Endothelial cell of umbilical vein (primary cell): ENCODE data around the gene MAPT. TPM values are rescaled to one million over a fixed set of nuclear protein-coding genes. Genes with fewer than 3 reads are reported as not detected.

Experiments used
- BruUV-seq: library from RNA; stranded (reverse); fragments of 400-500 nt; replicated peaks from 2 replicates; lab custom pipeline; 2021; lab: Mats Ljungman, UMichigan
- CTCF ChIA-PET: fragments of 300-600, 350-600 bp; sonication (Branson Sonifier 250); formaldehyde crosslinking; loops from one replicate; lab custom pipeline; 2021; ENCODE audit warnings: antibody characterized with exemption, inconsistent platforms; lab: Charles Lee
- POLR2A ChIA-PET: fragments of 300-600, 350-600 bp; sonication (Branson Sonifier 250); formaldehyde crosslinking; loops from one replicate; lab custom pipeline; 2021; ENCODE audit warnings: antibody characterized with exemption, inconsistent platforms; lab: Charles Lee
- DNase-seq: peaks from one replicate; pipeline ENCODE4 v3.0.0-alpha.2; 2011; ENCODE audit warnings: low read depth, low spot score
- FAIRE-seq: peaks from 2 replicates; lab custom pipeline; 2011; peaks lifted over from hg19 to GRCh38; lab: Jason Lieb, UNC
- H2AFZ ChIP-seq: 2 replicates; pipeline ENCODE4 v1.6.0; 2012; ENCODE audit warnings: low read depth, low read length, control low read depth, inconsistent platforms
- H3K27ac ChIP-seq: 2 replicates; pipeline ENCODE4 v1.5.1; 2011; ENCODE audit warnings: low read depth, mild to moderate bottlenecking, control low read depth, low read length, moderate library complexity; ENCODE audit not compliant: insufficient read depth
- H3K27me3 ChIP-seq, 2 experiments: 2 replicates each; pipeline versions ENCODE4 v1.6.0 to v1.6.1; 2011; ENCODE audit warnings: low read length in 2 of 2, mixed read lengths in 1 of 2; ENCODE audit not compliant: control insufficient read depth in 2 of 2, insufficient read depth in 2 of 2
- H3K36me3 ChIP-seq, 2 experiments: 2 replicates in 1 of 2; 3 replicates in 1 of 2; pipeline ENCODE4 v1.5.1; 2011; ENCODE audit warnings: low read length in 2 of 2, mild to moderate bottlenecking in 1 of 2, moderate library complexity in 1 of 2; ENCODE audit not compliant: control insufficient read depth in 2 of 2, insufficient read depth in 2 of 2; ENCODE audit errors: extremely low read depth in 1 of 2
- H3K4me1 ChIP-seq: 3 replicates; pipeline ENCODE4 v1.5.1; 2011; ENCODE audit warnings: mild to moderate bottlenecking, low read length; ENCODE audit not compliant: control insufficient read depth, insufficient read depth; ENCODE audit errors: extremely low read depth
- H3K4me2 ChIP-seq: 2 replicates; pipeline ENCODE4 v1.6.1; 2011; ENCODE audit warnings: low read length, control low read depth, mixed read lengths; ENCODE audit not compliant: insufficient read depth
- H3K4me3 ChIP-seq, 3 experiments: fragments of 200-600 bp in 1 of 3; sonication (generic), shearing (Covaris generic) in 1 of 3; replicated peaks in 1 of 3; 2 replicates each; pipeline ENCODE4 v1.5.1; 2011 to 2016; ENCODE audit warnings: control low read depth in 3 of 3, low read length in 3 of 3, mild to moderate bottlenecking in 2 of 3, inconsistent platforms in 1 of 3, low read depth in 1 of 3, moderate library complexity in 1 of 3; ENCODE audit not compliant: insufficient read depth in 1 of 3
- H3K79me2 ChIP-seq: 2 replicates; pipeline ENCODE4 v1.6.0; 2012; ENCODE audit warnings: low read length, inconsistent platforms; ENCODE audit not compliant: control insufficient read depth, insufficient read depth
- H3K9ac ChIP-seq: replicated peaks from 2 replicates; pipeline ENCODE3; 2011; ENCODE audit warnings: low read length, control low read depth; ENCODE audit not compliant: insufficient read depth; ENCODE audit errors: extremely low read depth
- H3K9me1 ChIP-seq: replicated peaks from 3 replicates; pipeline ENCODE4 v1.6.0; 2011; ENCODE audit warnings: mild to moderate bottlenecking, low read length; ENCODE audit not compliant: control insufficient read depth, insufficient read depth; ENCODE audit errors: extremely low read depth
- H3K9me3 ChIP-seq: replicated peaks from 2 replicates; pipeline ENCODE4 v1.5.1; 2012; ENCODE audit warnings: low read length, inconsistent platforms; ENCODE audit not compliant: control insufficient read depth, insufficient read depth
- H4K20me1 ChIP-seq: replicated peaks from 2 replicates; pipeline ENCODE3; 2011; ENCODE audit warnings: mild to moderate bottlenecking, low read length; ENCODE audit not compliant: control insufficient read depth, insufficient read depth; ENCODE audit errors: extremely low read depth
- CTCF ChIP-seq, 2 donors: IDR thresholded peaks; 1 replicate in 1 of 2; 2 replicates in 1 of 2; pipeline ENCODE4 v1.5.1; 2011; ENCODE audit warnings: low read length in 2 of 2, mild to moderate bottlenecking in 2 of 2, moderate library complexity in 2 of 2, control low read depth in 1 of 2, inconsistent platforms in 1 of 2, low read depth in 1 of 2; ENCODE audit not compliant: insufficient read depth in 1 of 2; ENCODE audit errors: extremely low read depth in 1 of 2
- EZH2 ChIP-seq: IDR thresholded peaks from 2 replicates; pipeline ENCODE4 v1.6.1; 2012; ENCODE audit warnings: borderline replicate concordance, low read depth, mild to moderate bottlenecking, moderate library complexity, low read length, inconsistent platforms; ENCODE audit not compliant: severe bottlenecking
- FOS ChIP-seq: IDR thresholded peaks from 2 replicates; pipeline ENCODE4 v1.6.1; 2011; ENCODE audit warnings: mild to moderate bottlenecking, low read length, moderate library complexity, borderline replicate concordance; ENCODE audit not compliant: insufficient read depth
- GATA2 ChIP-seq: IDR thresholded peaks from 2 replicates; pipeline ENCODE4 v1.7.0; 2011; ENCODE audit warnings: low read depth, mild to moderate bottlenecking, moderate library complexity, mixed read lengths, low read length; ENCODE audit not compliant: insufficient read length, insufficient read depth
- JUN ChIP-seq: IDR thresholded peaks from 2 replicates; pipeline ENCODE4 v1.6.1; 2011; ENCODE audit warnings: borderline replicate concordance, low read depth; ENCODE audit not compliant: insufficient read length, insufficient read depth
- MAX ChIP-seq: IDR thresholded peaks from 2 replicates; pipeline ENCODE4 v1.6.1; 2011; ENCODE audit not compliant: insufficient read depth, insufficient read length
- MYC ChIP-seq: IDR thresholded peaks from one replicate; pipeline ENCODE4 v1.6.1; 2011; ENCODE audit warnings: mild to moderate bottlenecking, low read depth, low read length
- POLR2A ChIP-seq: IDR thresholded peaks from 2 replicates; pipeline ENCODE4 v1.6.1; 2012; ENCODE audit warnings: low read depth, mild to moderate bottlenecking, control low read depth, low read length
- POLR2AphosphoS5 ChIP-seq: IDR thresholded peaks from 2 replicates; pipeline ENCODE4 v1.6.1; 2012; ENCODE audit warnings: low read depth, mild to moderate bottlenecking, control low read depth, low read length, moderate library complexity; ENCODE audit not compliant: insufficient read depth
- dilution Hi-C: fragments of 300-500 bp; cut with MboI; formaldehyde crosslinking; loops from one replicate; pipeline ENCODE4 v1.15.0; 2019; ENCODE audit warnings: low sequenced_read_pairs; ENCODE audit not compliant: extremely low pct_ligation_motif_present
- intact Hi-C: fragments of 100-400 bp; cut with micrococcal nuclease; formaldehyde crosslinking; loops from one replicate; pipeline ENCODE4 v1.10.0; 2022
- polyA plus RNA-seq, 4 experiments: library from polyadenylated mRNA; depleted of rRNA in 3 of 4; stranded (reverse) in 3 of 4; unstranded in 1 of 4; fragments of >200 nt; gene quantifications; 2 replicates each; pipeline versions ENCODE4 v1.2.1 to v1.2.3, GENCODE V29; 2011 to 2012; ENCODE audit warnings: missing spikeins in 1 of 4
- total RNA-seq: library from RNA; stranded (reverse); gene quantifications from 2 replicates; pipeline ENCODE4 v1.2.3, GENCODE V29; 2021

The MAPT gene
- total and polyA plus RNA-seq, 2 donors (not counting 3 experiments of a cell fraction or from before 2014, with no cell fraction given): 0.04 to 0.51 TPM

GRCh38 chr17:46011711-46012505, 117.6 kb downstream of the MAPT start:
- Histone ChIP-seq H3K9me1 (no peaks in the 10 kb centered on the region), H3K4me3 (no peak overlapping the region), H3K79me2 (no peaks in the 10 kb centered on the region), H3K9ac (no peak overlapping the region), H2AFZ (no peak overlapping the region), H3K4me1 (no peaks in the 10 kb centered on the region), H4K20me1 (no peaks in the 10 kb centered on the region), H3K27ac (no peak overlapping the region), H3K36me3 (no peaks in the 10 kb centered on the region), H3K27me3 (peaks cover 0 to 2% of the 10 kb centered on the region in 2 experiments), H3K9me3 (no peaks in the 10 kb centered on the region), H3K4me2 (no peak overlapping the region)
- no peak for DNase-seq
- BruUV-seq: no TSS peak
- ChIA-PET CTCF (interaction anchor here (0.5 kb wide), 1 partner anchor 424 kb away, joined by 3 read pairs; no protein-coding TSS in a partner anchor), POLR2A (no interaction called here)
- dilution Hi-C loops (no loop called here), intact Hi-C loops (no loop called here)
- TF ChIP-seq POLR2A (no peak), MAX (no peak), MYC (no peak), POLR2AphosphoS5 (no peak), FOS (no peak), CTCF (IDR thresholded peaks at IDR 0.05; ENCODE audit: extremely low read depth in 1 of 2, insufficient read depth in 1 of 2, low read depth in 1 of 2, low read length in 2 of 2) (no peak), EZH2 (no peak), JUN (no peak), GATA2 (no peak)
- no peak for FAIRE-seq
